H9 (cell line): ENCODE data around the gene RPRD2. TPM values are rescaled to one million over a fixed set of nuclear protein-coding genes. Genes with fewer than 3 reads are reported as not detected.
A peak's percentile ranks its signal among the peaks of the same experiment; 100 is the strongest.

Source experiments
- DNase-seq: peaks from one replicate; pipeline ENCODE4 v3.0.0-alpha.2; 2017
- H2AFZ ChIP-seq: one replicate; pipeline ENCODE4 v1.6.1; 2013; ENCODE audit warnings: mild to moderate bottlenecking, low read length, control low read depth, moderate library complexity
- H2AK5ac ChIP-seq: 2 replicates; pipeline ENCODE4 v1.6.1; 2013; ENCODE audit warnings: low read length, control low read depth, mixed read lengths; ENCODE audit not compliant: insufficient read length
- H2BK120ac ChIP-seq: one replicate; pipeline ENCODE4 v1.6.1; 2013; ENCODE audit warnings: low read depth, mild to moderate bottlenecking, low read length, control low read depth, inconsistent platforms; ENCODE audit not compliant: poor library complexity, severe bottlenecking
- H2BK12ac ChIP-seq: 2 replicates; pipeline ENCODE4 v1.6.1; 2013; ENCODE audit warnings: low read length, control low read depth, mixed read lengths, low read depth; ENCODE audit not compliant: insufficient read length
- H2BK15ac ChIP-seq: 2 replicates; pipeline ENCODE4 v1.6.1; 2013; ENCODE audit warnings: low read depth, low read length, control low read depth
- H2BK20ac ChIP-seq: one replicate; pipeline ENCODE4 v1.6.1; 2013; ENCODE audit warnings: low read depth, mild to moderate bottlenecking, low read length, control low read depth, inconsistent platforms; ENCODE audit not compliant: poor library complexity, severe bottlenecking
- H2BK5ac ChIP-seq: 2 replicates; pipeline ENCODE4 v1.6.1; 2013; ENCODE audit warnings: low read length, control low read depth, mixed read lengths; ENCODE audit not compliant: insufficient read length
- H3K14ac ChIP-seq: 2 replicates; pipeline ENCODE4 v1.6.1; 2013; ENCODE audit warnings: low read length, control low read depth; ENCODE audit not compliant: insufficient read depth
- H3K18ac ChIP-seq: 2 replicates; pipeline ENCODE4 v1.6.1; 2013; ENCODE audit warnings: low read depth, mild to moderate bottlenecking, mixed read lengths, low read length, control low read depth; ENCODE audit not compliant: insufficient read length
- H3K23ac ChIP-seq: 2 replicates; pipeline ENCODE4 v1.6.1; 2013; ENCODE audit warnings: low read length, control low read depth, mixed read lengths, low read depth; ENCODE audit not compliant: insufficient read length
- H3K23me2 ChIP-seq: 2 replicates; pipeline ENCODE4 v1.6.1; 2013; ENCODE audit warnings: low read depth, mild to moderate bottlenecking, mixed read lengths, low read length, control low read depth; ENCODE audit not compliant: insufficient read length, poor library complexity, severe bottlenecking
- H3K27ac ChIP-seq: 2 replicates; pipeline ENCODE4 v1.5.1; 2013; ENCODE audit warnings: low read length, control low read depth, mixed read lengths, low read depth; ENCODE audit not compliant: insufficient read length
- H3K27me3 ChIP-seq: 2 replicates; pipeline ENCODE4 v1.6.1; 2013; ENCODE audit warnings: low read length, control low read depth, inconsistent platforms; ENCODE audit not compliant: insufficient read depth
- H3K4ac ChIP-seq: 2 replicates; pipeline ENCODE4 v1.6.1; 2013; ENCODE audit warnings: low read depth, mild to moderate bottlenecking, control low read depth, inconsistent platforms, low read length, moderate library complexity
- H3K4me1 ChIP-seq: 2 replicates; pipeline ENCODE4 v1.6.1; 2013; ENCODE audit warnings: low read length, control low read depth, inconsistent platforms; ENCODE audit not compliant: insufficient read depth
- H3K4me2 ChIP-seq: 2 replicates; pipeline ENCODE4 v1.6.1; 2013; ENCODE audit warnings: low read length, control low read depth, mixed read lengths; ENCODE audit not compliant: insufficient read length, insufficient read depth
- H3K56ac ChIP-seq: 2 replicates; pipeline ENCODE4 v1.6.1; 2013; ENCODE audit warnings: low read depth, mild to moderate bottlenecking, mixed read lengths, low read length, control low read depth; ENCODE audit not compliant: insufficient read length
- H3K79me1 ChIP-seq: 2 replicates; pipeline ENCODE4 v1.6.1; 2013; ENCODE audit warnings: low read depth, mild to moderate bottlenecking, moderate library complexity, low read length, control low read depth, inconsistent platforms; ENCODE audit not compliant: insufficient read depth, poor library complexity, severe bottlenecking
- H3K79me2 ChIP-seq: 2 replicates; pipeline ENCODE4 v1.6.1; 2013; ENCODE audit warnings: low read length, control low read depth, inconsistent platforms; ENCODE audit not compliant: insufficient read depth
- H3K9ac ChIP-seq: 2 replicates; pipeline ENCODE4 v1.6.1; 2013; ENCODE audit warnings: low read length, control low read depth, mixed read lengths; ENCODE audit not compliant: insufficient read length; ENCODE audit errors: extremely low read depth
- H3K9me3 ChIP-seq: one replicate; pipeline ENCODE4 v1.6.1; 2013; ENCODE audit warnings: low read depth, low read length, inconsistent platforms; ENCODE audit not compliant: control insufficient read depth
- H3T11ph ChIP-seq: one replicate; pipeline ENCODE4 v1.6.1; 2013; ENCODE audit warnings: mild to moderate bottlenecking, low read length, control low read depth, inconsistent platforms
- H4K20me1 ChIP-seq: one replicate; pipeline ENCODE4 v1.6.1; 2013; ENCODE audit not compliant: control insufficient read depth, insufficient read length, insufficient read depth
- H4K5ac ChIP-seq: 2 replicates; pipeline ENCODE4 v1.6.1; 2013; ENCODE audit warnings: low read depth, mild to moderate bottlenecking, mixed read lengths, low read length, control low read depth; ENCODE audit not compliant: insufficient read length
- H4K8ac ChIP-seq: replicated peaks from 2 replicates; pipeline ENCODE4 v1.6.1; 2013; ENCODE audit warnings: low read length, control low read depth, mixed read lengths, low read depth; ENCODE audit not compliant: insufficient read length
- H4K91ac ChIP-seq: 2 replicates; pipeline ENCODE4 v1.6.1; 2013; ENCODE audit warnings: low read depth, mild to moderate bottlenecking, moderate library complexity, mixed read lengths, low read length, control low read depth; ENCODE audit not compliant: insufficient read length
- H3K27ac Mint-ChIP-seq, 3 experiments: 2 replicates in 2 of 3; 3 replicates in 1 of 3; pipeline ENCODE4 v1.8.0; 2020 to 2021; ENCODE audit warnings: mixed read lengths in 3 of 3, mild to moderate bottlenecking in 1 of 3, moderate library complexity in 1 of 3
- H3K27me3 Mint-ChIP-seq: 2 replicates; pipeline ENCODE4 v1.8.0; 2021; ENCODE audit warnings: low read depth, mild to moderate bottlenecking, moderate library complexity, mixed read lengths
- H3K36me3 Mint-ChIP-seq, 3 experiments: 2 replicates in 2 of 3; 3 replicates in 1 of 3; pipeline ENCODE4 v1.8.0; 2020 to 2021; ENCODE audit warnings: low read depth in 3 of 3, mixed read lengths in 3 of 3; ENCODE audit not compliant: insufficient read depth in 1 of 3
- H3K4me1 Mint-ChIP-seq, 2 experiments: 2 replicates each; pipeline ENCODE4 v1.8.0; 2020; ENCODE audit warnings: mixed read lengths in 2 of 2
- H3K4me3 Mint-ChIP-seq, 2 experiments: 2 replicates in 1 of 2; 3 replicates in 1 of 2; pipeline ENCODE4 v1.8.0; 2020 to 2021; ENCODE audit warnings: mild to moderate bottlenecking in 2 of 2, mixed read lengths in 2 of 2, moderate library complexity in 1 of 2
- H3K9me3 Mint-ChIP-seq, 2 experiments: 2 replicates in 1 of 2; 3 replicates in 1 of 2; pipeline ENCODE4 v1.8.0; 2020; ENCODE audit warnings: mild to moderate bottlenecking in 2 of 2, mixed read lengths in 2 of 2, moderate library complexity in 1 of 2
- CTCF ChIP-seq: fragments of 200-600 bp; sonication (generic); conservative IDR thresholded peaks from 3 replicates; pipeline ENCODE4 v1.8.0; 2021; ENCODE audit warnings: antibody characterized with exemption, mild to moderate bottlenecking
- WGBS: extraction: QIAGEN DNeasy Blood & Tissue Kit; methylation state at CpG from one replicate; pipeline ENCODE4 v1.1.7; 2013; ENCODE audit warnings: missing lambda C conversion rate, low lambda C conversion rate, mixed read lengths; ENCODE audit not compliant: insufficient read length; ENCODE audit errors: extremely low coverage; 5-methylcytosine and 5-hydroxymethylcytosine counted together
- total RNA-seq: library from RNA; stranded (reverse); gene quantifications from 2 replicates; pipeline ENCODE4 v1.2.1, GENCODE V29; 2021

The RPRD2 gene
- total RNA-seq, 1 experiment from 2014 or later = 39.0 TPM

- Histone ChIP-seq H3K9me3 (no peaks in the 10 kb centered on the region), H3K4ac (no peak overlapping the region), H2BK12ac (no peak overlapping the region), H2BK5ac (no peak overlapping the region), H2BK15ac (no peak overlapping the region), H4K20me1 (no peaks in the 10 kb centered on the region), H3K4me1 (no peaks in the 10 kb centered on the region; the same call in 1 of the 2 replicates), H3K27me3 (no peaks in the 10 kb centered on the region), H3K23me2 (no peaks in the 10 kb centered on the region), H3K23ac (no peak overlapping the region), H4K5ac (no peak overlapping the region), H2AFZ (no peak overlapping the region), H3K56ac (no peak overlapping the region), H3K14ac (no peak overlapping the region), H3T11ph (no peak overlapping the region), H3K27ac (no peak overlapping the region), H4K91ac (no peak overlapping the region), H4K8ac (no peak overlapping the region), H3K9ac (no peak overlapping the region), H3K18ac (no peak overlapping the region), H3K79me2 (peaks cover 9% of the 10 kb centered on the region; the same call in 1 of the 2 replicates), H3K4me2 (no peak overlapping the region), H3K79me1 (peaks cover 15% of the 10 kb centered on the region), H2AK5ac (no peak overlapping the region), H2BK120ac (no peak overlapping the region), H2BK20ac (no peak overlapping the region)
- no peak for DNase-seq
- H3K4me1 Mint-ChIP-seq = peaks cover 34 to 41% of the 10 kb centered on the region in 2 experiments
- no CpG with 5 or more reads among the region's 8 CpGs for WGBS
- no peaks in the 10 kb centered on the region for H3K27me3 Mint-ChIP-seq
- peak overlapping the region in 2 of 3 experiments; percentile 13 to 15; a peak in 1 of 7 replicates for H3K27ac Mint-ChIP-seq
- no peaks in the 10 kb centered on the region; a peak in 1 of 7 replicates for H3K36me3 Mint-ChIP-seq
- no peaks in the 10 kb centered on the region for H3K9me3 Mint-ChIP-seq
- no peak overlapping the region for H3K4me3 Mint-ChIP-seq
- TF ChIP-seq CTCF = no peak
Measured at GRCh38 chr1:150406483-150406882, 42.5 kb downstream of the RPRD2 start.
